GM10266 (cell line): ENCODE results near the gene SIRPD.

Source experiments
- DNase-seq: peaks from one replicate; pipeline ENCODE4 v3.0.0; 2012; ENCODE audit errors: extremely low spot score
- CTCF ChIP-seq: IDR thresholded peaks from 2 replicates; pipeline ENCODE4 v1.5.1; 2012; ENCODE audit warnings: mild to moderate bottlenecking, low read depth; ENCODE audit not compliant: control insufficient read depth, insufficient read depth; ENCODE audit errors: missing control alignments

SIRPD gene

GRCh38 chr20:1565461-1565860, 8.0 kb upstream of the SIRPD start:
- TF ChIP-seq CTCF: no peak
- DNase-seq: no peak

GRCh38 chr20:1563598-1563997, 6.1 kb upstream of the SIRPD start:
- no peak for DNase-seq
- no peak for TF ChIP-seq CTCF

- TF ChIP-seq CTCF: no peak
- no peak for DNase-seq
Measured at GRCh38 chr20:1562622-1563021, 5.1 kb upstream of the SIRPD start.

GRCh38 chr20:1561350-1561749, 3.8 kb upstream of the SIRPD start:
- TF ChIP-seq CTCF: no peak
- DNase-seq: no peak

GRCh38 chr20:1555952-1556351, 1.6 kb downstream of the SIRPD start:
- TF ChIP-seq CTCF: no peak
- no peak for DNase-seq

GRCh38 chr20:1539816-1540419, 17.6 kb downstream of the SIRPD start:
- TF ChIP-seq CTCF: no peak

GRCh38 chr20:1538655-1539054, 18.9 kb downstream of the SIRPD start:
- no peak for TF ChIP-seq CTCF
- DNase-seq: no peak

More at GRCh38 chr20:1539816-1540419, 17.6 kb downstream of the SIRPD start:
- no peak for DNase-seq

- DNase-seq: peak; percentile 29
- TF ChIP-seq CTCF: no peak
Measured at GRCh38 chr20:1537731-1538058, 19.8 kb downstream of the SIRPD start.
